Astrocyte of the cerebellum (primary cell): ENCODE data around the gene CALR.

Experiments
- DNase-seq: peaks from one replicate; pipeline ENCODE4 v3.0.0-alpha.2; 2011; ENCODE audit warnings: low read depth
- H3K4me3 ChIP-seq: 2 replicates; pipeline ENCODE4 v1.5.1; 2011; ENCODE audit warnings: mild to moderate bottlenecking, low read depth, low read length, moderate library complexity
- CTCF ChIP-seq: IDR thresholded peaks from 2 replicates; pipeline ENCODE4 v1.5.1; 2012; ENCODE audit warnings: low read length, low read depth, moderate library complexity, mild to moderate bottlenecking; ENCODE audit errors: missing control alignments
- in situ Hi-C: cut with HindIII; loops from 2 replicates; pipeline ENCODE4 v1.10.0; 2017; ENCODE audit warnings: low sequenced_read_pairs

Gene CALR

GRCh38 chr19:12990853-12991252 lies 52.4 kb downstream of the CALR start:
- DNase-seq, result no peak
- no peak for TF ChIP-seq CTCF
- no peak overlapping the region for H3K4me3 ChIP-seq
- in situ Hi-C loops, result no loop called here

GRCh38 chr19:12991296-12991695 lies 52.9 kb downstream of the CALR start:
- no peak for DNase-seq
- in situ Hi-C loops, result no loop called here
- H3K4me3 ChIP-seq, result no peak overlapping the region
- no peak for TF ChIP-seq CTCF

GRCh38 chr19:12992729-12993128 lies 54.3 kb downstream of the CALR start:
- no peak for DNase-seq
- no peak for TF ChIP-seq CTCF
- H3K4me3 ChIP-seq, result no peak overlapping the region
- in situ Hi-C loops, result no loop called here

GRCh38 chr19:12993562-12993961 lies 55.2 kb downstream of the CALR start:
- in situ Hi-C loops, result no loop called here
- no peak for DNase-seq
- no peak for TF ChIP-seq CTCF
- H3K4me3 ChIP-seq, result no peak overlapping the region
